IPS-18a (cell line): ENCODE measurements around the gene HOXC5.

Experiments used
- H3K27ac ChIP-seq: one replicate; pipeline ENCODE4 v1.5.1; 2013; ENCODE audit warnings: low read length
- H3K27me3 ChIP-seq: one replicate; pipeline ENCODE4 v1.6.1; 2013; ENCODE audit warnings: mild to moderate bottlenecking, low read length; ENCODE audit not compliant: control insufficient read depth, insufficient read depth
- H3K36me3 ChIP-seq: one replicate; pipeline ENCODE4 v1.6.1; 2013; ENCODE audit warnings: low read depth, low read length; ENCODE audit not compliant: control insufficient read depth
- H3K4me1 ChIP-seq: one replicate; pipeline ENCODE4 v1.6.1; 2013; ENCODE audit warnings: low read depth, low read length; ENCODE audit not compliant: control insufficient read depth
- H3K4me3 ChIP-seq: one replicate; pipeline ENCODE4 v1.5.1; 2013; ENCODE audit warnings: low read length
- H3K9ac ChIP-seq: one replicate; pipeline ENCODE4 v1.6.1; 2013; ENCODE audit warnings: mild to moderate bottlenecking, low read length, moderate library complexity
- H3K9me3 ChIP-seq: one replicate; pipeline ENCODE4 v1.6.1; 2013; ENCODE audit warnings: low read depth, low read length; ENCODE audit not compliant: control insufficient read depth

HOXC5 gene

GRCh38 chr12:54018468-54018984 is 14.3 kb upstream of the HOXC5 start:
- H3K9ac ChIP-seq: no peak overlapping the region
- no peak overlapping the region for H3K27ac ChIP-seq
- H3K9me3 ChIP-seq: no peaks in the 10 kb centered on the region
- H3K4me1 ChIP-seq: peaks cover 4% of the 10 kb centered on the region
- H3K36me3 ChIP-seq: no peaks in the 10 kb centered on the region
- peaks cover 100% of the 10 kb centered on the region for H3K27me3 ChIP-seq
- peak overlapping the region; percentile 40 for H3K4me3 ChIP-seq

GRCh38 chr12:54019091-54019811 is 13.6 kb upstream of the HOXC5 start:
- Histone ChIP-seq H3K9me3 (no peaks in the 10 kb centered on the region), H3K27me3 (peaks cover 100% of the 10 kb centered on the region), H3K4me3 (no peak overlapping the region), H3K27ac (no peak overlapping the region), H3K36me3 (no peaks in the 10 kb centered on the region), H3K4me1 (peaks cover 4% of the 10 kb centered on the region), H3K9ac (no peak overlapping the region)

DNA sequence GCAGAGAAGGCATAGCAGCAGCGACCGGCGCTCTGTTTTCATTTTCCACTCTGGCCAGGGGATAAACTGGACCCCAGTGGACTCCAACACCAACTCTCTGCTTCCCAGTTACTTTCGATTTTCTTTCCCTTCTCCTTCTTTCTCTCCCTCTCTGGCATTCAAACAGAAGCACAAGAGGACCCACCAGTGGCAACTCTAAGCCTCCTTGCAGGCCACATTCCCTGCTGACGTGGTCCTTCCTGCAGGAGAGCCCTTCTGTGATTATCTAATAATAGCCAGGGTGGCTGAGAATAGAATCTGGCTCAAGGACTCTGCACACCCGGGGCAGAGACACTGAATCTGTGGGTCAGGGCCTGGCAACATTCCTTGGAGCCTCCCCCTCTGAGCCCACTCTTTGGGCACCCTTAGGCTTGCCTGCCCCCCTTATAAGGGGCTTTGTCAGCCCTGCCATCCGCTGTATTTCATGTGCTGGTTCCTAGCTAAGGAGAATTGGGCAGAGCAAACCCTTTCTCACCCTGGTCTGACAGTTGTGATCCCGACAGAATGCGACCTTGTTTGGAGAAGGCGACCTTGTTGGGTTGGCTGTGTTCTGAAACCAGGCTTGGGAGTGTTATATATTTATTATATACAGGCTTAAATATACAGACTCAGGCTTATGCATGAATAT is 12.8 kb upstream of the HOXC5 start:
- H3K27me3 ChIP-seq: peaks cover 100% of the 10 kb centered on the region
- H3K36me3 ChIP-seq: no peaks in the 10 kb centered on the region
- H3K9ac ChIP-seq: peak overlapping the region; percentile 3
- H3K27ac ChIP-seq: no peak overlapping the region
- H3K4me3 ChIP-seq: no peak overlapping the region
- peaks cover 4% of the 10 kb centered on the region for H3K4me1 ChIP-seq
- no peaks in the 10 kb centered on the region for H3K9me3 ChIP-seq

GRCh38 chr12:54020591-54021405 is 12.1 kb upstream of the HOXC5 start:
- Histone ChIP-seq H3K36me3 (no peaks in the 10 kb centered on the region), H3K27me3 (peaks cover 100% of the 10 kb centered on the region), H3K4me3 (no peak overlapping the region), H3K9ac (peak overlapping the region; percentile 3), H3K9me3 (no peaks in the 10 kb centered on the region), H3K4me1 (peaks cover 4% of the 10 kb centered on the region), H3K27ac (no peak overlapping the region)

GRCh38 chr12:54021432-54022013 is 11.3 kb upstream of the HOXC5 start:
- Histone ChIP-seq H3K27me3 (peaks cover 100% of the 10 kb centered on the region), H3K36me3 (no peaks in the 10 kb centered on the region), H3K4me1 (peaks cover 4% of the 10 kb centered on the region), H3K27ac (no peak overlapping the region), H3K9me3 (no peaks in the 10 kb centered on the region), H3K9ac (no peak overlapping the region), H3K4me3 (no peak overlapping the region)

- no peak overlapping the region for H3K4me3 ChIP-seq
- H3K4me1 ChIP-seq: no peaks in the 10 kb centered on the region
- H3K9ac ChIP-seq: no peak overlapping the region
- H3K27me3 ChIP-seq: peaks cover 100% of the 10 kb centered on the region
- H3K9me3 ChIP-seq: no peaks in the 10 kb centered on the region
- H3K36me3 ChIP-seq: no peaks in the 10 kb centered on the region
- H3K27ac ChIP-seq: no peak overlapping the region
Measured at GRCh38 chr12:54022960-54023884, 9.6 kb upstream of the HOXC5 start.

- Histone ChIP-seq H3K9ac (no peak overlapping the region), H3K27ac (no peak overlapping the region), H3K4me1 (no peaks in the 10 kb centered on the region), H3K4me3 (no peak overlapping the region), H3K36me3 (no peaks in the 10 kb centered on the region), H3K27me3 (peaks cover 100% of the 10 kb centered on the region), H3K9me3 (no peaks in the 10 kb centered on the region)
Measured at GRCh38 chr12:54024127-54024526, 8.7 kb upstream of the HOXC5 start.

GRCh38 chr12:54024581-54025305 is 8.1 kb upstream of the HOXC5 start:
- Histone ChIP-seq H3K36me3 (no peaks in the 10 kb centered on the region), H3K4me3 (no peak overlapping the region), H3K27ac (no peak overlapping the region), H3K9me3 (no peaks in the 10 kb centered on the region), H3K9ac (no peak overlapping the region), H3K4me1 (no peaks in the 10 kb centered on the region), H3K27me3 (peaks cover 100% of the 10 kb centered on the region)

DNA sequence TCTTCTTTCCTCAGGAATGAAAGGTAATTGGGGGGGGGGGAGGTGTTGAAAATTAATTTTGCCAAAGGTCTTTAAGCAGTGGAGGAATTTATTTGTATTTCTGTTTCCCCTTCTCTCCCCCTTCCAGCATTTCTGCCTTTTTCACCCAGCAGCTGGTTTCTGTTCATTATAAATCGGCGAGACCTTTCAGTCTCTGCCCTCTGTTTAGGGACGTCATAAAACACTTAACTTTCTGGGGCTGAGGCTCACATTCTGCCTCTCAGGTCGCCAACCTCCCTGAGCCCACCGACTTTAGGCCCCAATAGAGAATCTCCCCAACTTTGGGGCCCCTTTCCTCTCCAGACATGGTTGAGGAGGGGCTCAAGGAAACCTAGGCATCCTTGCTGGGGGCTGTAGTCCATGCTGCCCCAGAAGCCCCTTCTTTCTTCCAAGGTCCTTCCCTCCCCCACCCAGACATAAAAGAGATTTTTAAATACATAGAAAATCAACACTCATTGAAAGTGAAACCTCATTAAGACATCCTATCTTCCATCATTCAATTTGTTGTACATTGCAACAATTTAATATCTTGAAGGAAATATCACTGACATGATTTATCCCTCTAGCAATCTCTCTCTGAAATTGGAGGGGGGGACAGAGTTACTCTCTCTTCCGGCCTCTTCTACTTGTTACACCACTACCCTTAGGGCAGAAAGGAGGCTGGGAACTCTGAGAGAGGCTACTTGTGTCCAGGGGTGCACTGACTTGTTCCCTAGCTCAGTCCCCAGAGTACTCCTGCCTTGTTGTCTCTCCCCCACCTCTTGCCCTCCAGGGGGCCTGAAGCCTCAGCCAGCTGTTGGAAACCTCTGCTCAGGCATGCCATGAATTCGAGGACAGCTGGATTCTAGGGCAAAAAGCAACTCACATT is 7.1 kb upstream of the HOXC5 start:
- Histone ChIP-seq H3K9me3 (no peaks in the 10 kb centered on the region), H3K9ac (no peak overlapping the region), H3K36me3 (no peaks in the 10 kb centered on the region), H3K4me3 (no peak overlapping the region), H3K4me1 (no peaks in the 10 kb centered on the region), H3K27ac (no peak overlapping the region), H3K27me3 (peaks cover 100% of the 10 kb centered on the region)
